GM21526 (cell line): Measurements from ENCODE around the gene CD34.

Experiments used
- ATAC-seq: cut with Tn5 transposase; IDR thresholded peaks from one replicate; pipeline ENCODE4 v1.9.1; 2021; ENCODE audit warnings: moderate library complexity; ENCODE audit not compliant: unreplicated experiment, low FRiP score

The CD34 gene

GRCh38 chr1:207858281-207858680 lies 52.6 kb downstream of the CD34 start:
- ATAC-seq = no peak

GRCh38 chr1:207857447-207857846 lies 53.5 kb downstream of the CD34 start:
- ATAC-seq = no peak

- ATAC-seq = no peak
Observed at GRCh38 chr1:207856276-207857023, 54.5 kb downstream of the CD34 start.

GRCh38 chr1:207854001-207854400 lies 56.9 kb downstream of the CD34 start:
- no peak for ATAC-seq

GRCh38 chr1:207853372-207853757 lies 57.6 kb downstream of the CD34 start:
- no peak for ATAC-seq

- no peak for ATAC-seq
Observed at GRCh38 chr1:207852576-207853371, 58.2 kb downstream of the CD34 start.

- no peak for ATAC-seq
Observed at GRCh38 chr1:207851696-207852095, 59.2 kb downstream of the CD34 start.

GRCh38 chr1:207850621-207851407 lies 60.1 kb downstream of the CD34 start:
- no peak for ATAC-seq

- no peak for ATAC-seq
Observed at GRCh38 chr1:207849646-207850045, 61.3 kb downstream of the CD34 start.

GRCh38 chr1:207849016-207849415 lies 61.9 kb downstream of the CD34 start:
- no peak for ATAC-seq

GRCh38 chr1:207848234-207848633 lies 62.7 kb downstream of the CD34 start:
- ATAC-seq = peak; percentile 47

GRCh38 chr1:207847116-207847515 lies 63.8 kb downstream of the CD34 start:
- ATAC-seq = no peak

- no peak for ATAC-seq
Observed at GRCh38 chr1:207845109-207845508, 65.8 kb downstream of the CD34 start.

- ATAC-seq = no peak
Observed at GRCh38 chr1:207844371-207844770, 66.6 kb downstream of the CD34 start.

- no peak for ATAC-seq
Observed at GRCh38 chr1:207842506-207842905, 68.4 kb downstream of the CD34 start.

- ATAC-seq = no peak
Observed at GRCh38 chr1:207841901-207842300, 69.0 kb downstream of the CD34 start.

GRCh38 chr1:207841293-207841692 lies 69.6 kb downstream of the CD34 start:
- no peak for ATAC-seq

- ATAC-seq = no peak
Observed at GRCh38 chr1:207840380-207840779, 70.5 kb downstream of the CD34 start.

- ATAC-seq = no peak
Observed at GRCh38 chr1:207839083-207839413, 71.9 kb downstream of the CD34 start.

- ATAC-seq = no peak
Observed at GRCh38 chr1:207838156-207839082, 72.5 kb downstream of the CD34 start.
